ENCODE results near the gene TSPAN9. TPM values are rescaled to one million over a fixed set of nuclear protein-coding genes. Genes with fewer than 3 reads are reported as not detected.

TSPAN9 gene
- 30.4 and 30.9 TPM in 2 replicates for total RNA-seq
- long read RNA-seq, full-length matches to known transcripts = 6 of 10 reads
- long read RNA-seq, partial matches to known transcripts = 0 of 10 reads
- long read RNA-seq, other reads (novel, unspliced or antisense) = 4 of 10 reads

GRCh38 chr12:3076730-3077571 is at the start of gene TSPAN9:
TSS of gene TSPAN9 (plus strand) at chr12:3077379. CDS start at chr12:3201194, 123,815 bp downstream.
- peak; percentile 78 for DNase-seq (ENCODE audit: low spot score, unreplicated experiment)
- TF ChIP-seq, protein P1, sequence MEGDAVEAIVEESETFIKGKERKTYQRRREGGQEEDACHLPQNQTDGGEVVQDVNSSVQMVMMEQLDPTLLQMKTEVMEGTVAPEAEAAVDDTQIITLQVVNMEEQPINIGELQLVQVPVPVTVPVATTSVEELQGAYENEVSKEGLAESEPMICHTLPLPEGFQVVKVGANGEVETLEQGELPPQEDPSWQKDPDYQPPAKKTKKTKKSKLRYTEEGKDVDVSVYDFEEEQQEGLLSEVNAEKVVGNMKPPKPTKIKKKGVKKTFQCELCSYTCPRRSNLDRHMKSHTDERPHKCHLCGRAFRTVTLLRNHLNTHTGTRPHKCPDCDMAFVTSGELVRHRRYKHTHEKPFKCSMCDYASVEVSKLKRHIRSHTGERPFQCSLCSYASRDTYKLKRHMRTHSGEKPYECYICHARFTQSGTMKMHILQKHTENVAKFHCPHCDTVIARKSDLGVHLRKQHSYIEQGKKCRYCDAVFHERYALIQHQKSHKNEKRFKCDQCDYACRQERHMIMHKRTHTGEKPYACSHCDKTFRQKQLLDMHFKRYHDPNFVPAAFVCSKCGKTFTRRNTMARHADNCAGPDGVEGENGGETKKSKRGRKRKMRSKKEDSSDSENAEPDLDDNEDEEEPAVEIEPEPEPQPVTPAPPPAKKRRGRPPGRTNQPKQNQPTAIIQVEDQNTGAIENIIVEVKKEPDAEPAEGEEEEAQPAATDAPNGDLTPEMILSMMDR (IDR thresholded peaks at IDR 0.05; ENCODE audit: unreplicated experiment) = no peak
- peak within 1 kb of the TSS; percentile 86 for H3K4me3 Mint-ChIP-seq (ENCODE audit: low read depth)
- H3K4me1 Mint-ChIP-seq (ENCODE audit: low read depth) = peaks cover 9% of the 10 kb centered on the region
- peaks cover 13% of the 10 kb centered on the region for H3K27me3 Mint-ChIP-seq
- H3K36me3 Mint-ChIP-seq (ENCODE audit: insufficient read depth) = no peaks in the 10 kb centered on the region
- peak within 1 kb of the TSS; percentile 55 for H3K27ac Mint-ChIP-seq
- no peaks in the 10 kb centered on the region for H3K9me3 Mint-ChIP-seq (ENCODE audit: low read depth)

DNA sequence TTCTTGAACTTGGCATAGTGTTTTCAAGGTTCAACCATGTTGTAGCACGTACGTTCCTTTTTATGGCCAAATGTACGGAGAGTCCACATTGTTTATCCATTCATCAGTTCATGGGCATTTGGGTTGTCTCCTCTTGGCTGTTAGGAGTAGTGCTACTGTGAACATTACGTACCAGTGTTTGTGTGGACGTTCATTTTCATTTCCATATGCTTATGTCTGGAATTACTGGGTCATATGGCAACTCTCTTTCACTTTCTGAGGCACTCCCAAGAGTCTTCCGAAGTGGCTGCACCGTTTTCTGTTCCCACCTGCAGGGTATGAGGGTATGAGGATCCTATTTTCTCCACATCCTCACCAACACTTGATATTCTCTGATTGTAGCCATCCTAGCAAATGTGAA is 49.1 kb upstream of the TSPAN9 start:
- no peak overlapping the region for H3K4me3 Mint-ChIP-seq (ENCODE audit: low read depth)
- no peak for DNase-seq (ENCODE audit: low spot score, unreplicated experiment)
- no peak overlapping the region for H3K27ac Mint-ChIP-seq
- peaks cover 3% of the 10 kb centered on the region for H3K4me1 Mint-ChIP-seq (ENCODE audit: low read depth)
- no peaks in the 10 kb centered on the region for H3K27me3 Mint-ChIP-seq
- H3K9me3 Mint-ChIP-seq (ENCODE audit: low read depth) = no peaks in the 10 kb centered on the region
- TF ChIP-seq, protein P1 (IDR thresholded peaks at IDR 0.05; ENCODE audit: unreplicated experiment) = no peak
- H3K36me3 Mint-ChIP-seq (ENCODE audit: insufficient read depth) = peaks cover 6% of the 10 kb centered on the region

GRCh38 chr12:3030821-3031429 is 46.3 kb upstream of the TSPAN9 start:
- no peaks in the 10 kb centered on the region for H3K9me3 Mint-ChIP-seq (ENCODE audit: low read depth)
- no peak overlapping the region for H3K27ac Mint-ChIP-seq
- peaks cover 5% of the 10 kb centered on the region for H3K4me1 Mint-ChIP-seq (ENCODE audit: low read depth)
- no peak overlapping the region for H3K4me3 Mint-ChIP-seq (ENCODE audit: low read depth)
- H3K27me3 Mint-ChIP-seq = no peaks in the 10 kb centered on the region
- TF ChIP-seq, protein P1 (IDR thresholded peaks at IDR 0.05; ENCODE audit: unreplicated experiment) = no peak
- H3K36me3 Mint-ChIP-seq (ENCODE audit: insufficient read depth) = peaks cover 4% of the 10 kb centered on the region
- no peak for DNase-seq (ENCODE audit: low spot score, unreplicated experiment)

- H3K4me1 Mint-ChIP-seq (ENCODE audit: low read depth) = peaks cover 5% of the 10 kb centered on the region
- H3K9me3 Mint-ChIP-seq (ENCODE audit: low read depth) = no peaks in the 10 kb centered on the region
- H3K27ac Mint-ChIP-seq = no peak overlapping the region
- H3K4me3 Mint-ChIP-seq (ENCODE audit: low read depth) = no peak overlapping the region
- TF ChIP-seq, protein P1 (IDR thresholded peaks at IDR 0.05; ENCODE audit: unreplicated experiment) = no peak
- peaks cover 3% of the 10 kb centered on the region for H3K36me3 Mint-ChIP-seq (ENCODE audit: insufficient read depth)
- no peak for DNase-seq (ENCODE audit: low spot score, unreplicated experiment)
- no peaks in the 10 kb centered on the region for H3K27me3 Mint-ChIP-seq
Measured at GRCh38 chr12:3032161-3032560, 45.0 kb upstream of the TSPAN9 start.

GRCh38 chr12:3032770-3033538 is 44.2 kb upstream of the TSPAN9 start:
- Mint-ChIP-seq H3K27ac (no peak overlapping the region), H3K4me3 (ENCODE audit: low read depth) (no peak overlapping the region), H3K27me3 (no peaks in the 10 kb centered on the region), H3K9me3 (ENCODE audit: low read depth) (no peaks in the 10 kb centered on the region), H3K36me3 (ENCODE audit: insufficient read depth) (peaks cover 3% of the 10 kb centered on the region), H3K4me1 (ENCODE audit: low read depth) (peaks cover 5% of the 10 kb centered on the region)
- TF ChIP-seq, protein P1 (IDR thresholded peaks at IDR 0.05; ENCODE audit: unreplicated experiment) = no peak
- DNase-seq (ENCODE audit: low spot score, unreplicated experiment) = no peak
